ENCODE results near the gene CSPG5.

CSPG5 gene

DNA sequence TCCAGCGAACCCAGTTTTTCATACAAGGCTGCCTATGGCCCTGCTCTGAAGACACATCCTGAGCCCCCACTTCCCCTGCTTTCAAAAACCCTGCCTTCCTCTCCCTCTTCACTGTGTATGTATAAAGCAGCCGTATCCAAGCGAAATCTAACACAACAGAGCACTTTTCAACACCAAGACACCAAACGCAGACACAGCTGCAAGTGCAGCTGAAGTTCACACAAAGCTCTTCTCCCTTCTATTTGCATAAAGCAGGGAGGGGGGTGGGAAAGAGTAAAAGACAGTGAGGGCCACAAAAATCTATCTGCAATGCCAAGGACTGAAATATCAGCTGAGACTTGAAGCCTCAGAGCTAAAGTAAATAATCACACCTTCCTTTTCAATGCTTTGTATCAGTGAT lies 35.1 kb upstream of the CSPG5 start:
- no peak for DNase-seq (ENCODE audit: low read depth, low spot score)
- POLR2A ChIA-PET, result no interaction called here
- H3K4me3 ChIP-seq (ENCODE audit: low read depth, low read length), result no peak overlapping the region
- CTCF ChIA-PET, result interaction anchor here (1.4 kb wide), 1 partner anchor 11 kb away, joined by 3 read pairs; no protein-coding TSS in a partner anchor
- TF ChIP-seq, protein P1, sequence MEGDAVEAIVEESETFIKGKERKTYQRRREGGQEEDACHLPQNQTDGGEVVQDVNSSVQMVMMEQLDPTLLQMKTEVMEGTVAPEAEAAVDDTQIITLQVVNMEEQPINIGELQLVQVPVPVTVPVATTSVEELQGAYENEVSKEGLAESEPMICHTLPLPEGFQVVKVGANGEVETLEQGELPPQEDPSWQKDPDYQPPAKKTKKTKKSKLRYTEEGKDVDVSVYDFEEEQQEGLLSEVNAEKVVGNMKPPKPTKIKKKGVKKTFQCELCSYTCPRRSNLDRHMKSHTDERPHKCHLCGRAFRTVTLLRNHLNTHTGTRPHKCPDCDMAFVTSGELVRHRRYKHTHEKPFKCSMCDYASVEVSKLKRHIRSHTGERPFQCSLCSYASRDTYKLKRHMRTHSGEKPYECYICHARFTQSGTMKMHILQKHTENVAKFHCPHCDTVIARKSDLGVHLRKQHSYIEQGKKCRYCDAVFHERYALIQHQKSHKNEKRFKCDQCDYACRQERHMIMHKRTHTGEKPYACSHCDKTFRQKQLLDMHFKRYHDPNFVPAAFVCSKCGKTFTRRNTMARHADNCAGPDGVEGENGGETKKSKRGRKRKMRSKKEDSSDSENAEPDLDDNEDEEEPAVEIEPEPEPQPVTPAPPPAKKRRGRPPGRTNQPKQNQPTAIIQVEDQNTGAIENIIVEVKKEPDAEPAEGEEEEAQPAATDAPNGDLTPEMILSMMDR (IDR thresholded peaks at IDR 0.05; ENCODE audit: insufficient read depth, low read length, missing control alignments), result no peak

DNA sequence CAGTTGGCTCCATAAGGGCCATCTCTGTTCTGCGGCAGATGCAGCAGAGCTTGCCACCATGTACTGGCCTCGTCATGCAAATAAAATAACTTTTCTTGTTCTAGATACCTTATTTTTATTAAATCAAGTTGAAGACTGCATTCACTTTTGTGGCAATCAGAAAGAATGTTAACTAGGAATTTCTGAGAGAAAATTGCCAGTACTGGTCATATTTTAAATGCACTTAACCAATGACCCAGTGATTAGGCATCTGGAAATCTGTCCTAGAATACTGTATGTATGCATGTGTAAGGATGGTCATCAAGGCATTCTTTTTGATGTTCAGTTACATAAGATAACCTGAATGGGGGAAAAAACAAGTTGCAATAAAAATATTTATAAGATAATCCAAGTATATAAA lies 34.2 kb upstream of the CSPG5 start:
- DNase-seq (ENCODE audit: low read depth, low spot score), result peak; percentile 7
- ChIA-PET POLR2A (no interaction called here), CTCF (interaction anchor here (0.6 to 1.4 kb wide), 3 partner anchors 10 to 48 kb away, joined by 3 read pairs; no protein-coding TSS in a partner anchor)
- TF ChIP-seq, protein P1 (IDR thresholded peaks at IDR 0.05; ENCODE audit: insufficient read depth, low read length, missing control alignments), result no peak
- H3K4me3 ChIP-seq (ENCODE audit: low read depth, low read length), result no peak overlapping the region

DNA sequence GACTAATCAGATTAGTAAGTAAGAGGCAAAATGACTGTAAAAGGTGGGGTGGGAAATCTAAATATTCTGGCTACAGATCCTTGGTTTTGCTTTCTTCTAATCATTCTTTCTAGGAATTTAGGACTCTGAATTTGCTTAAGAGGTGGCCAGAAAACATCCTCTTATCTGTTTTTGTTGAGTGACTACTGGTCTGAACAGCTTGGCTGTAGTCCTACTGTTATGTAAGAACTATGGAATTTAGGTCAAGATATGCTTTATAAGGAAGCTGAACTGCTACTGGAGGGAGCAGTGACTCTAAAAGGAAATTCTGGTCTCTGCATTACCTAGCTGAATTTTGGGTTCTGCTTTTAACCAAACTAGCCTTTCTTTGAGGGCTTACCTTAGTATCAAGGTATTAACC lies 33.5 kb upstream of the CSPG5 start:
- POLR2A ChIA-PET, result no interaction called here
- CTCF ChIA-PET, result interaction anchor here (0.6 to 1.1 kb wide), 2 partner anchors 9 to 49 kb away, joined by 3 read pairs; no protein-coding TSS in a partner anchor
- TF ChIP-seq, protein P1 (IDR thresholded peaks at IDR 0.05; ENCODE audit: insufficient read depth, low read length, missing control alignments), result no peak
- DNase-seq (ENCODE audit: low read depth, low spot score), result peak; percentile 60
- H3K4me3 ChIP-seq (ENCODE audit: low read depth, low read length), result no peak overlapping the region

- H3K4me3 ChIP-seq (ENCODE audit: low read depth, low read length), result no peak overlapping the region
- no peak for DNase-seq (ENCODE audit: low read depth, low spot score)
- ChIA-PET POLR2A (no interaction called here), CTCF (no interaction called here)
- TF ChIP-seq, protein P1 (IDR thresholded peaks at IDR 0.05; ENCODE audit: insufficient read depth, low read length, missing control alignments), result no peak
These were observed 32.9 kb upstream of the CSPG5 start for GRCh38 chr3:47611576-47611975.

GRCh38 chr3:47610583-47610982 lies 31.9 kb upstream of the CSPG5 start:
- CTCF ChIA-PET, result no interaction called here
- H3K4me3 ChIP-seq (ENCODE audit: low read depth, low read length), result no peak overlapping the region
- DNase-seq (ENCODE audit: low read depth, low spot score), result no peak
- POLR2A ChIA-PET, result no interaction called here
- TF ChIP-seq, protein P1 (IDR thresholded peaks at IDR 0.05; ENCODE audit: insufficient read depth, low read length, missing control alignments), result no peak

GRCh38 chr3:47607335-47607734 lies 28.7 kb upstream of the CSPG5 start:
- POLR2A ChIA-PET, result no interaction called here
- no peak overlapping the region for H3K4me3 ChIP-seq (ENCODE audit: low read depth, low read length)
- DNase-seq (ENCODE audit: low read depth, low spot score), result no peak
- TF ChIP-seq, protein P1 (IDR thresholded peaks at IDR 0.05; ENCODE audit: insufficient read depth, low read length, missing control alignments), result no peak
- CTCF ChIA-PET, result no interaction called here

All from AG04449 (cell line).